GM19324 (cell line): ENCODE measurements around the gene GUCY1A1.

ENCODE experiments used
- ATAC-seq: cut with Tn5 transposase; IDR thresholded peaks from one replicate; pipeline ENCODE4 v1.9.1; 2021; ENCODE audit warnings: mild to moderate bottlenecking, moderate library complexity; ENCODE audit not compliant: unreplicated experiment, low FRiP score

Gene GUCY1A1

GRCh38 chr4:155724731-155725130 lies 58.1 kb downstream of the GUCY1A1 start:
- no peak for ATAC-seq

GRCh38 chr4:155734065-155734464 lies 67.4 kb downstream of the GUCY1A1 start:
- ATAC-seq = no peak

GRCh38 chr4:155734951-155735350 lies 68.3 kb downstream of the GUCY1A1 start:
- no peak for ATAC-seq

- ATAC-seq = no peak
Measured at GRCh38 chr4:155735496-155735895, 68.8 kb downstream of the GUCY1A1 start.

GRCh38 chr4:155738548-155738947 lies 71.9 kb downstream of the GUCY1A1 start:
- no peak for ATAC-seq

- ATAC-seq = no peak
Measured at GRCh38 chr4:155741546-155741945, 74.9 kb downstream of the GUCY1A1 start.

GRCh38 chr4:155742310-155743015 lies 75.8 kb downstream of the GUCY1A1 start:
- ATAC-seq = no peak

- no peak for ATAC-seq
Measured at GRCh38 chr4:155745984-155746383, 79.3 kb downstream of the GUCY1A1 start.

- no peak for ATAC-seq
Measured at GRCh38 chr4:155748039-155748438, 81.4 kb downstream of the GUCY1A1 start.

GRCh38 chr4:155749041-155749440 lies 82.4 kb downstream of the GUCY1A1 start:
- ATAC-seq = no peak

GRCh38 chr4:155751569-155751968 lies 84.9 kb downstream of the GUCY1A1 start:
- ATAC-seq = no peak

- no peak for ATAC-seq
Measured at GRCh38 chr4:155757745-155758265, 91.2 kb downstream of the GUCY1A1 start.

GRCh38 chr4:155758481-155759371 lies 92.1 kb downstream of the GUCY1A1 start, which contains the start of gene GUCY1B1:
Gene GUCY1B1 (plus strand): TSS chr4:155759021. CDS start chr4:155759141, 120 bp downstream.
- ATAC-seq = peak; percentile 99

GRCh38 chr4:155759372-155760252 lies 93.0 kb downstream of the GUCY1A1 start:
- ATAC-seq = peak; percentile 26

GRCh38 chr4:155761047-155761446 lies 94.4 kb downstream of the GUCY1A1 start:
- ATAC-seq = no peak

GRCh38 chr4:155761916-155762315 lies 95.3 kb downstream of the GUCY1A1 start:
- no peak for ATAC-seq

- ATAC-seq = no peak
Measured at GRCh38 chr4:155762334-155762733, 95.7 kb downstream of the GUCY1A1 start.

- ATAC-seq = no peak
Measured at GRCh38 chr4:155763551-155763950, 96.9 kb downstream of the GUCY1A1 start.

GRCh38 chr4:155765149-155765548 lies 98.5 kb downstream of the GUCY1A1 start:
- ATAC-seq = no peak

GRCh38 chr4:155766622-155767021 lies 100.0 kb downstream of the GUCY1A1 start:
- ATAC-seq = no peak
